Measurements from ENCODE around the gene MGRN1. TPM values are rescaled to one million over a fixed set of nuclear protein-coding genes. Genes with fewer than 3 reads are reported as not detected.

MGRN1 gene
- total RNA-seq, 1 donor from 2014 or later: 124 TPM

Other genes starting within 250 kb of the MGRN1 start
- gene CORO7, start 208.2 kb upstream of the MGRN1 start, total RNA-seq: 92.5 and 101 TPM in 2 replicates
- gene DNAJA3, start 199.0 kb upstream of the MGRN1 start, total RNA-seq: 77.1 and 88.4 TPM in 2 replicates
- gene NMRAL1, start 150.2 kb upstream of the MGRN1 start, total RNA-seq: 30.7 and 35.2 TPM in 2 replicates
- gene HMOX2, start 148.4 kb upstream of the MGRN1 start, total RNA-seq: 70.2 and 75.2 TPM in 2 replicates
- gene CDIP1, start 86.1 kb upstream of the MGRN1 start, total RNA-seq: 46.0 and 47.9 TPM in 2 replicates
- 0.05 TPM in 1 of 2 replicates, not detected in the other for gene C16orf96, start 68.5 kb upstream of the MGRN1 start, total RNA-seq
- gene UBALD1, start 9.9 kb upstream of the MGRN1 start, total RNA-seq: 21.1 and 25.0 TPM in 2 replicates
- gene NUDT16L1, start 68.7 kb downstream of the MGRN1 start, total RNA-seq: 34.1 and 35.5 TPM in 2 replicates
- 18.6 and 20.6 TPM in 2 replicates for gene ANKS3, start 109.4 kb downstream of the MGRN1 start, total RNA-seq
- gene DNAAF8, start 109.7 kb downstream of the MGRN1 start, total RNA-seq: 0.11 TPM in 1 of 2 replicates, not detected in the other
- 16.6 and 18.1 TPM in 2 replicates for gene ZNF500, start 142.3 kb downstream of the MGRN1 start, total RNA-seq
- not detected in 2 replicates for gene SEPTIN12, start 163.5 kb downstream of the MGRN1 start, total RNA-seq
- not detected in 2 replicates for gene SMIM22, start 170.5 kb downstream of the MGRN1 start, total RNA-seq
- 5.1 and 5.5 TPM in 2 replicates for gene ROGDI, start 177.8 kb downstream of the MGRN1 start, total RNA-seq
- gene GLYR1, start 222.5 kb downstream of the MGRN1 start, total RNA-seq: 104 and 112 TPM in 2 replicates
- 33.8 and 34.2 TPM in 2 replicates for gene UBN1, start 222.7 kb downstream of the MGRN1 start, total RNA-seq

Measured in activated T-helper 2 cell treated with anti-CD3 and anti-CD28 coated beads, Interferon-gamma antibody, Interleukin-2, Interleukin-4, amounts not matched to agents 10 μg/mL and 5 μg/mL and 100 μg/mL, durations not matched to agents 14 hours and 24 hours and 36 hours (primary cell).